ENCODE results near the gene FHIP1B. TPM values are rescaled to one million over a fixed set of nuclear protein-coding genes. Genes with fewer than 3 reads are reported as not detected.

FHIP1B gene
- total RNA-seq, 1 donor from 2014 or later, result 22.2 TPM

DNA sequence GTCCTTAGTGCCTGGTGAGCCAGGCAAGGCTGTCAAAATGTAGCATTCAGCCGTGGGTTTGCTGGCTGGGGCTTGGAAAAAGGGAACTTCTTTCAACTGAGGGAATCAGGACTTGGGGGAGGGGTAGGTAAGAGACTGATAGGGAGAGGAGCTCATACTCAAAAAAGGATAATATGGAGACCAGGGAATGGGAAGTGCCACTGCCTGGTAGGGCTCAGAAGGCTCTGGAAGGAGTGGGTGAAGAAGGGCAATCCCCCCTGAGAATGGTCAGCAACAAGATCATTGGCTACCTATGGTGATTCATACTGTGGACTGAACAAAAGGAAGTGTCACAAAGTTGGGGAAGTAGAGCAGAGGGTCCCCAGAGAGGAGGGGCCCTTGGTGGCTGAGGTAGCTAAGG, 6.3 kb upstream of the FHIP1B start:
- intact Hi-C loops (cut with micrococcal nuclease), result no loop called here

DNA sequence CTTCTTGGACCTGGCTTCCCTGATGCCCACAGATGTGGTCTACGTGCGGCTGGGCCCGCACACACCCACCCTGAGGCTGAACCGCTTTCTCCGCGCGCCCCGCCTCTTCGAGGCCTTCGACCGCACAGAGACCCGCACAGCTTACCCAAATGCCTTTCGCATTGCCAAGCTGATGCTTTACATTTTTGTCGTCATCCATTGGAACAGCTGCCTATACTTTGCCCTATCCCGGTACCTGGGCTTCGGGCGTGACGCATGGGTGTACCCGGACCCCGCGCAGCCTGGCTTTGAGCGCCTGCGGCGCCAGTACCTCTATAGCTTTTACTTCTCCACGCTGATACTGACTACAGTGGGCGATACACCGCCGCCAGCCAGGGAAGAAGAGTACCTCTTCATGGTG, 5.7 kb upstream of the FHIP1B start:
- intact Hi-C loops (cut with micrococcal nuclease), result no loop called here

DNA sequence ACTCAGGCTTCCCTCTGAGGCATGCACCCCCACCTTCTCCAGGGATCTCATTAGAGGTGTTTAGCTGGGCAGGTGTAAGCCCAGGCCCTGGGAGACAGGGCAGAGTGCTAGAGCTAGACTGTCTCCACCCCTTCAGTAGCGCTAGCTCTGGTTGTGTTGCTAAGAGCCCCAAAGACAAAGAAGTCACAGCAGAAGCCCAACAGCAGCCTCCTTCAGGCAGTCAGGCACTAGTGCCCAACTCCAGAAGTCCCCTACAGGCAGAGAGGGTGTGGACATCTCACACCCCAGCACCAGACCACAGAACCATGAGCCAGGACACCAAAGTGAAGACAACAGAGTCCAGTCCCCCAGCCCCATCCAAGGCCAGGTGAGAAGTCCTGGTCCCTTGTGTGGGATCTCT, 4.5 kb upstream of the FHIP1B start, which contains the start of gene CNGA4:
TSS of gene CNGA4 (plus strand) at position 188 of the 400 bp plus-strand sequence. CDS start at position 306, 118 bp downstream.
- intact Hi-C loops (cut with micrococcal nuclease), result loop anchor here (10.0 kb wide), 3 partner anchors 554 to 1634 kb away; partner anchors contain the start of genes TRIM22, TRIM34, TRIM5 and TRIM68

DNA sequence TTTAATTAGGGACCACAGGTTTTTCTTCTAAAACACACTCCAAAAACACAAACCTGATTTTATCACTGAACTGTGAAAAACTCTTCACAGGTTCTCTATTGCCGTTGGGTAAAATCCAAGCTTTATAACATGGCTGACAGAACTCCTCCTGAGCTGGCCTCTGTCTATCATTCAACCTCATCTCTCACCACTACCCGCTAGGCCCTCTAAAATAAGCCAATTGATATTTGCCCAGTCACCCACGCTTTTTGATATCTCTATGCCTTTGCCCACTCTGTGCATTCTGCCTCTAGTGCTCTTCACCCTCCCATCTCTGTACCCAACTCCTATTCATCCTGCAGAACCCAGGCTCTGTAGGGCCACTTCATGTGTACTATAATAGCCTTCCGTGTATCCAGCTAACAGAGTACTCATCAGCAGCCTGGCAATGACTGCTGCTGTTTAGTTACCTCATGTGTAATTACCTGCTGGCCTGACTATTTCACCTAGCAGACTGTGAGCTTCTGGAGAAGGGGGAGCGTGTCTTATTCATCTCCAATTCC, 3.4 kb upstream of the FHIP1B start:
- intact Hi-C loops (cut with micrococcal nuclease), result loop anchor here (10.0 kb wide), 3 partner anchors 553 to 1633 kb away; partner anchors contain the start of genes TRIM22, TRIM34, TRIM5 and TRIM68

- intact Hi-C loops (cut with micrococcal nuclease), result loop anchor here (10.0 kb wide), 3 partner anchors 552 to 1632 kb away; partner anchors contain the start of genes TRIM22, TRIM34, TRIM5 and TRIM68
These were observed 2.8 kb upstream of the FHIP1B start for GRCh38 chr11:6237266-6237665.

GRCh38 chr11:6233984-6234386, 451 bp downstream of the FHIP1B start:
- intact Hi-C loops (cut with micrococcal nuclease), result loop anchor here (1.0 to 10.0 kb wide), 10 partner anchors 31 to 1629 kb away; partner anchors contain the start of genes ARFIP2, CAVIN3, ILK and MRPL17

GRCh38 chr11:6232899-6233298, 1.5 kb downstream of the FHIP1B start:
- intact Hi-C loops (cut with micrococcal nuclease), result loop anchor here (10.0 kb wide), 3 partner anchors 548 to 1628 kb away; partner anchors contain the start of genes TRIM22, TRIM34, TRIM5 and TRIM68

DNA sequence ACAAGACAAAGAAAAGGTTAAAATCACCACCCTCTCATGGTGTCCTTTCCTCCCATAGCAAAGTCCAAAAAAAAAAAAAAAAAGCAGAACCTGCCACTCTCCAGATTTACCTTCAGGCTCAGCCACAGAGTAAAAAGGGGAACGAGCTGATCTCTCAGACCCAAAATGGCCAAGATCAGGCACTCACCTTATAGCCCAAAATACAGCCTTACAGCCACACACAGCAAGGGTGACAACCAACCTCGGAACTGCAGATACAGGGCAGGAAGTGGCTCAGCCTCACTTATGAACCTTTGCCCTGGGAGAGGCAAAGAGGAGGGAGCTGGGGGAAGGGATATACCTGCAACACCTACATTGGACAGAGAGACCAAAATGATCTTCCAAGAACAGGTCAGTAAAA, 4.5 kb downstream of the FHIP1B start:
- intact Hi-C loops (cut with micrococcal nuclease), result loop anchor here (10.0 kb wide), 3 partner anchors 545 to 1625 kb away; partner anchors contain the start of genes TRIM22, TRIM34, TRIM5 and TRIM68

DNA sequence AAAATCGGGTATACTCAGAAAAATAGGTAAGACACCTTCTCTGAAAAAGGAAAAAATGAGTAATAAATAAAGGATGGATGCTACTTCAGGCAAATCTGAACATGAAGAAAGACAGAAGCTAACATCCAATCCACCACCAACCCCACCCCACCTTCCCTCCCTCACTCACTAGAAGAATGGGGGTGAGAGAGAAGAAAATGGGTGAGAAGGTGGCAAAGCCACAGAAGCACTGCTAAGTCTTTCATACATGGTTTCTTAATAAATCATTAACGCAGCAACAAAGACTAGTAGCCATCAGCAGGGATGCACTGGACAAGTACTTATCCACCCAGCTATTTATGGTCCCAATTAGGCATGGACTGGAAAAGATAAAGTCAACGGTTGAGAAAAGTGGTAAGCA, 5.9 kb downstream of the FHIP1B start:
- intact Hi-C loops (cut with micrococcal nuclease), result no loop called here

- intact Hi-C loops (cut with micrococcal nuclease), result no loop called here
These were observed 8.5 kb downstream of the FHIP1B start for GRCh38 chr11:6225896-6226295.

DNA sequence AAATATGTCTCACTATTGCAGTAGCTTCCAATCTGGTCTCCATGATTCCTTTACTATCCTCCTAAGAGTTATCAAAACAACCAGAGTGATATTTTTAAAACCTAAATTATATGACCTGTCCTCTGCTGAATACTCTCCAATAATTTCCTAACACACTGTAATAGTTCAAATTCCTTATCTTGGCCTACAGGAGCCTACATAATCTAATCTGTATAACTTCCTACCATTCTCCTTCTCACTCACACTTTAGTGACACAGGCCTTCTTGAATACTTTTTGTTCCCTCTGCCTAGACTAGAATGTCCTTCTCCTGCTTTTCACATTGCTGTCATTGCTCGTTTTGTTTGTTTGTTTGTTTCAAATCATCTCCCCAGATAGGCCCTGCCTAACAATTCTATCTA, 9.4 kb downstream of the FHIP1B start:
- intact Hi-C loops (cut with micrococcal nuclease), result no loop called here

DNA sequence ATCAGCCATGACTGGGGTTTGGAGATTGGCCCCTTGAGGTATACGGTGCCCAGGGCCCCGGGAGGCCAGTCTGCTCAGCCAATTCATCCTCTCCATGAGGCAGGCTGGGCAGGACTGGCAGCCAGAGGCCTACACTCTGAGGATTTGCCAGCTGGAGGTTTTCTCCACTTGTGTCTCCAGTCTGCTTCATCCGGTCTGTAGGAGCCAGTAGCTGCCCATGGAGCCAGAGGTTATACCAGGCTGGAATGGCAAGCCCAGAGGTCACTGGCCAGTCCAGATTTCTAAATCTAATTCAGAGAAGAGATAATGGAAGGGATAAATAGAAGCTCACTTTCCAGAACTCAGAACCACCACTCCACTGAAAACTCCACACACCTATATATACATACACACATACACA, 10.0 kb downstream of the FHIP1B start:
- intact Hi-C loops (cut with micrococcal nuclease), result no loop called here

DNA sequence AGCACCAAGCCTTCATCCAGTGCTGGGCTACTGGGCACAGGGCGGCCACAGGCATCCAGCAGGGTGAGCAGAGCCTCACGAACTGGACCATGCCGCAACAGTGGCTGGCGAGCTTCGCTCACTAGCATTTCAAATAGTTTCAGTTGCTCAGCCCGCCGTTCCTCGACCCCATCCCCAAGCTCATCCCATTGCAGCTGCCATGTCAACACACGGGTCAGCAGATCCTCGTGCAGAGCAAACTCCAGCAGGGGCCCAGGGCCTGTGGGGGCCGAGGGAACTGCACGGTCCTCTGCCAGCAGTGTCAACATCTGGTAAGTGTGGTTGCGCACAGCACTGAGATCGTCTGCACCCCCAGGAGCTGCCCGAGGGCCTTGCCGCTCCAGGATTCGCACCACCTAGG, 10.6 kb downstream of the FHIP1B start:
- intact Hi-C loops (cut with micrococcal nuclease), result no loop called here

GRCh38 chr11:6219359-6219758, 15.1 kb downstream of the FHIP1B start:
- intact Hi-C loops (cut with micrococcal nuclease), result no loop called here

- intact Hi-C loops (cut with micrococcal nuclease), result no loop called here
These were observed 16.7 kb downstream of the FHIP1B start for GRCh38 chr11:6217722-6218121.

DNA sequence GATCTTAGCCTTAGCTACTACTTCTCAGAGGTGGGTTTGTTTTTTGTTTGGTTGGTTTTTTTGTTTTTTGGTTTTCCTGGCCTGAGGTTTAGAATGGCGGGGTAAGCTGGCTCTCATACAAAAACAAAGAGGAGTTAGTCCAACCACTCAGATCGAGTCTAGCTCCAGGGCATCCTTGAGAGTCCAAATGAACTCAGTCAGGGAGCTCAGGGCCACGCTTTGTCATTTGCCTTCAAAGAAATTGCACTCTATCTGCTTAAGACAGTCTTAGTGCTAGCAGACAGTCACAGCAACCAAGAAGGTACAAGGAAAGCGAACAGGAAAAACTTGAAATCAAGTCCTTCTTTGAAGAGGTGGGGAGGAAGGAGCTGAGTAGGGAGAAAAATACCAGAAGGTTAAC, 17.9 kb downstream of the FHIP1B start:
- intact Hi-C loops (cut with micrococcal nuclease), result no loop called here

GRCh38 chr11:6214530-6214929, 19.9 kb downstream of the FHIP1B start:
- intact Hi-C loops (cut with micrococcal nuclease), result no loop called here

- intact Hi-C loops (cut with micrococcal nuclease), result no loop called here
These were observed 24.0 kb downstream of the FHIP1B start for GRCh38 chr11:6210274-6210955.

DNA sequence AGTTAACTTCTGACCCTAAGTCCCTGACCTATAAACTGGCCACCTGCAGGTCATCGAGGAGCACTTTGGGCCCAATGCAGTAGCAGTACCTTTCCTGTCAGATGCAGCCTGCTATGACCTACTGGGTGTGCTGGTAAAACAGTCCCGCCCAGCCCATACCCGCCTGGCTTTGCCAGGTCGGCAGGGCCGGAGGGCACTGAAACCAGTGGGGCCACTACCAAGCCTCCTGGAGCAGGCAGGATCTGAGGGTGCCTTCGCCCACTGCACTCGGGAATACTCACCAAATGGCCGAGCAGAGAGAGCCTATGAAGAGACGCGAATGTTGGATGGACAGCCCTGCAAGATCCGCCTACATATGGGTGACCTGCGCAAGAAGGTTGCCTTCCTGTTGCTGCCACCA, 24.6 kb downstream of the FHIP1B start:
- intact Hi-C loops (cut with micrococcal nuclease), result no loop called here

DNA sequence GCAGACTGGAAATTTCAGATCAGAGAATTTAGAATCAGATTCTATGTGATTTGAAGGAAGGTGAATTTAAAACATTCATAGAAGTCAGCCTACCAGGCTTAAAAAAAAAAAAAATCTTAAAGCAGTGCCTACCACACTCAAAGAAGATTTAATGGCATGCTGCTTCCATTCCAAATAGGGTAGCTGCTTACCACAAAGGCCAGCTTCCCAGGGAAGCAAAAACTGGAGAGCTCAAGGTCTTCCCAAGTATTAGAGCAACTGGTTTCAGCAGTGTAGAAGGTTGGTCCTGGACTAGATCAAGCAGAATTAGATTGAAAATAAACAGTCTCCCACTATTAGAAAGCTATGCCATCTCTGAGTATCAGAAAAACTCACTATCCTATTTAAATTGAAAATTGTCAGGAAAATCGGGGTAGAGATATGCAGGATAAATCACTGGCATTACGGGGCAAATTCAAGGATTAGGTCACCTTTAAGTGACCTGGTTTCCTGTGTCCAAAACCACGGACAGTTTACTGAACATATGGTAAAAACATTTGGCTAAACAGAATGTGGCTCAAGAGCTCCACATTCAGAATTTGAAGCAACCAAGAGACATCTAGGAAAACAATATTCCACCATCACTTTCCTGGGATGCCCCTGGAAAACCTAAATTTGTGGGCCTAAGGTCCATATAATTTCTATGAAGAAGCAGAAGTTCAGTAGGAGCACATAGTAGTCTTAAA, 27.8 kb downstream of the FHIP1B start:
- intact Hi-C loops (cut with micrococcal nuclease), result no loop called here

DNA sequence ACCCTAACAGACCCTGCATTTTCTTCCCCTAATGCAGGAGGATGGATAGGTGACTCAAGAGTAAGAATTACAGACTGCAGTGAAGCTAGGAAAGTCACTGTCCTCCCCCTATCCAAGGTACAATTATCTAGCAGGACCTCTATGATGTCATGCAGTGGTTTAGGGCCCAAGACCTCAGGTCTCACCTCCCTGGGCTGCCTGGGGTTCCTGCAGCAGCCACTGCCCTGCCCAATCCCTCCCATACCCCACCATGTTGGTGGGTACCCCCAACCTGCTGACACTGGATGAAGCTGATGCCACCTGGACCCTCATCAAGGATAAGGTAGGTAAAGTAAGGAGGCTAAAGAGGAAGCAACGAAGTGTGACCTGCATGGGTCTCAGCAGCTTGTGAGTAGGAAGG, 29.1 kb downstream of the FHIP1B start, which contains the start of gene C11orf42:
TSS of gene C11orf42 (plus strand) at position 192 of the 400 bp plus-strand sequence. CDS start at position 251, 59 bp downstream.
- intact Hi-C loops (cut with micrococcal nuclease), result no loop called here

DNA sequence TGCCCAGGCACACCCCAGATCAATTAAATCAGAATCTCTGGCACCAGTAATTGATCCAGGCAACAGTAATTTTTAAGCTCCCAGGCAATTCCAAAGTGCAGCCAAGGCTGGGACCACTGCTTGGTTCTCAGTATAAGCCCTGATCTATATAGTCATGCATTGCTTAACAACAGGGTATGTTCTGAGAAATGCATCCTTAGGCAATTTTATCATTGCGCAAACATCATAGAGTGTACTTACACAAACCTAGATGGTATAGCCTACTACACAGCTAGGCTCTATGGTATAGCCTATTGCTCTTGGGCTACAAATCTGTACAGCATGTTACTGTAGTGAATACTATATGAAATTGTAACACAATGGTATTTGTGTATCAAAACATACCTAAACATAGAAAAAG, 29.7 kb downstream of the FHIP1B start:
- intact Hi-C loops (cut with micrococcal nuclease), result no loop called here

Measured in T-helper 2 cell treated with Interferon-gamma antibody and Interleukin-4, amounts not matched to agents 100 ng/mL and 5 ng/mL, for 36 hours (primary cell).